HPDE6-E6E7 (cell line): ENCODE results near the gene AGRN.
"Not testable (repeated sequence)": the region's sequence is repeated elsewhere in the genome, so short reads cannot be mapped to it uniquely, and the experiment has no call there.

ENCODE experiments used
- DNase-seq: peaks from one replicate; pipeline ENCODE4 v3.0.0; 2011; ENCODE audit warnings: missing footprints; ENCODE audit errors: extremely low spot score

AGRN gene

DNA sequence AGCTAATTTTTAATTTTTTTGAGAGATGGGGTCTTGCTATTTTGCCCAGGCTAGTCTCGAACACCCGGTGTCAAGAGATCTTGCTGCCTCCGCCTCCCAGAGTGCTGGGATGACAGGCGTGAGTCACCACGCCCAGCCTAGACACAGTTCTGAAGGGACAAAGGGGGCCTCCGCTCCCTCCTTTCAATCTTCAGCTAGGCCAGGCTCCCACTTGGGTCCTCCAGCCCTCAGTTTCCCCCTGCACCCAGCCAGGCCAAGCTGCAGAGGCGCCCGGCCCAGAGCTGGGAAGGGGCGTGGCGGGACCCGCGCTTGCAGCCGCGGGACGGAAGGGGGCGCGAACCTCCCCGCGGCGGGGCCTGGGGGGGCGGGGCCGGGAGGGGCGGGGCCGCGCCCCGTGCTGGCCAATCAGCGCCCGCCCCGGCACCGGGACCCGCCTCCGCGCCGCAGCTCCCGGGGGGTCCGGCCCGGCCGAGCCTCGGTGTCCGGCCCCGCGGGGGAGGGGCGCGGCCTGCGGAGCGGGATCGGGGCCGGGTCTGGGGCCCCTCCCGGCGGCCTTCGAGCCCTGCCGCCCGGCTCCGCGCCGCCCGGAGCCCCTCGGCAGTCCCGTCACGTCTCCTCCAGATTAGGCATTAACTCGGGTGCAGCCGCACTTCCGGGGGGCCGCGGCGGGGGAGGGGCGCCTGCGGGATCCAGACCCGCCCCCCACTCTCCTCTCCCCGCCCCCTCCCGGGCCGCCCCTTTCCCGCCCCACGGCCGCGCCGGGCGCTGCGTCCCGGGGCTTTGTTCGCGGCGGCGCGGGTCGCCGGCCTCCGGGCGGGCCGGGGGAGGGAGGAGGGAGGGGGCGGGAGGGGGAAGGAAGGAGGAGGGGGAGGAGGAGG is 559 bp upstream of the AGRN start:
- DNase-seq, result peak; percentile 79

DNA sequence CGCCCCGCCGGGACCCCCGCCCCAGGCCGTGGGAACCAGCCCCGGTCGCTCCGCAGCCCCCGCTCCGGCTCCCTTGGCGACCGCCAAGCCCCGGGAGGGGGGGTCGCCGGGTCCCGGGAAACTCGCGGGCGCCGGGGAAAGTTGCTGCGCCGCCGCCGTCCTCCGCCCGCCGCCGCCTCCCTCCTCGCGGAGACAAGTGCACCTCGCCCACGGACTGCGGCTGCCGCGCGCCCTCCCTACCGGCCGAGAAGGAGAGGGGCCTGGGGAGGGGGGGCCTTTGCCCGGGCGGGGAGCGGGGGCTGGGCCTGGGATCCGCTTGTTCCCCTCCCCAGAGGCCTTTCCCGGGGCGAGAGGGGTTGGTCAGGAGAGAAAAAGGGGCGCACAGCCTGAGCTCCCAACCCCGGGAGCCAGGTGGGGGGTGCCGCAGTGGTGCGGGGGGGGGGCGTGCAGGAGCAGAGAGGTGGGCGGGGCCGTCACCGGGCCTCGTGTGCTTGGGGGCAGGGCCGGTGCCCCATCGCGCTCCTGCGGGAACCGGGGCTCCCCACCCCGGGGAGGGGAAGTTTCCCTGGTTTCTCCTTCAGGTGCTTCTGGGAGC is 592 bp downstream of the AGRN start:
- DNase-seq, result no peak

DNA sequence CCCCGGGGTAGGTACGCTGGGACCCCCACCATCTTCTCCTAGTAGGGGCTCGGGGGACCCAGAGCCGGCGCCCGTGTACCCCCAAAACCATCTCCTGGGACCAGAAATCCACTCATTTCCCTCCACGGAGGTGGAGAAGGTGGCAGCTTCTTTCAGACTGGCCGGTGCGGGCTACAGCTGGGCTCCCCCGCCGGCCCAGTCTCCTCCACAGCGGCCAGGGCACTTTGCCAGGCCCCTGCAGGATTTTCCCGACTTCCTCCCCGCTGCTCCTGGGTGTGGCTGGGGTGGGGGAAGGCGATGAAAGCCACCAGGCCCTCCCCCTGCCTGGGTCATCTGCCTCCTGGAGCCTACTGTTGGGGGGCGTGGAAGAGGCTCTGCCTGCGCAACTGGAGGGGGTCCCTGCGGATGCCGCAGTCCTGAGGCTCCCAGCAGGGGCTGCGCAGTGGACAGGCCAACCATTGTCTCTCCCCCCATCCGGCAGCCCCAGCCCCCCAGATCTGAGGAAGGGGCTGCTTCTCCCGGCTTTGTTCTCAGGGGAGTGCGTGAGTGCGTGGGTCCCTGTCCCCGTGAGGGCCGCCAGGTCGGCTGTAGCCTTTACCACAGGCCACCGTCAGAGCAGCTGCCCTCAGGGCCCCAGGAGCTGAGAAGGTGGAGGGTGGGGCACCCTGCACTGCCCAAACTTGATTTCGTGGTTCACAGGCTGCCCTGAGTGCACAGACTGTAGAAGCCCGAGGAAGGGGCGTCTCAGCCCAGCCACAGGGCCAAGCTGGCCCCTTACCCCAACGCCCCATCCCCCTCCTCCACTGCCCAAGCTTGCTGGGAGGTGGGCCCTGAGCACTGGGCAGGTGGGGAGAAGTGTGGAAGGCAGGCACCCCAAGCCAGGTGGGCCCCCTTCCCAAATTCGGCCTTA is 1.3 kb downstream of the AGRN start:
- DNase-seq, result no peak

DNA sequence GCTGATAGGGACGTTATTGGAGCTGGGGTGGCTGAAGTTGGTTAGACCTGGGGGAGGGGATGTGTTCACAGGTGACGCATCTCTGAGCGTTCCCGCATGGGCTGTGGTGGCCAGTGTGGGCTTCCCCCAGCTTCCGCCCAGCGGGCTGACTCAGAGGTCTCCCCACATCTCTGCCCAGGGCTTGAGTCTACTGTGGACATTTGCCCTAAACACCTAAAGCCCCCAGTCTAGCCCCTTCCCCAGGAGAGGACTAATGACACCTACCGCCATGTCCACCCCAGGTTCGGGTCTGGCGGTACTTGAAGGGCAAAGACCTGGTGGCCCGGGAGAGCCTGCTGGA is 2.0 kb downstream of the AGRN start:
- no peak for DNase-seq

DNA sequence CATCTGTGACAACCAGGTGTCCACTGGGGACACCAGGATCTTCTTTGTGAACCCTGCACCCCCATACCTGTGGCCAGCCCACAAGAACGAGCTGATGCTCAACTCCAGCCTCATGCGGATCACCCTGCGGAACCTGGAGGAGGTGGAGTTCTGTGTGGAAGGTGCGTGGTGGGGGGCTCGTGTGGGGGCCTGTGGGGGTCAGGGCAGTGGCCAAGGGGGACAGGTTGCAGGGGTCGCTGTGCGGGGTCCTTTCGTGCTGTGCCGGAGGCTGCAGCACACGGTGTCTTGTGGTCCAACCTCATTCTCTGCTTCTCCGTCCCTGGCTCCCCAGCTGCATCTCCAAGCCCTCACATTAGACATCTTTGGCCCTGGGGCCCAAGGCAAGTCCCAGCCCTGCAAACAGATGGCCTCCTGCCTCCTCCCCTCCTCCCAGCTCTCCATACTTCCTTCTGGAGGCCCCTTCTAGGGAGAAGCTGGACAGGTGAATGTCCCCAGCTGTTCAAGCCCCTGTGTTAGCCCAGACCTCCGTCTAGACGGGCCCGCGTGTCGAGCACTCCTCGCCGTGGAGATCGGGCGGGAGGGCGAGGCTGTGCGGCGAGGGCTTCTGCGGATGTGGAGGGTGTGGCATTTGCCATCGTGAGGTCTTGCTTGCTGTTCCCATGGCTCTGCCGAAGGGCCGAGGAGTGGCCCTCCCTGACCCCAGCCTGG is 2.5 kb downstream of the AGRN start:
- no peak for DNase-seq

DNA sequence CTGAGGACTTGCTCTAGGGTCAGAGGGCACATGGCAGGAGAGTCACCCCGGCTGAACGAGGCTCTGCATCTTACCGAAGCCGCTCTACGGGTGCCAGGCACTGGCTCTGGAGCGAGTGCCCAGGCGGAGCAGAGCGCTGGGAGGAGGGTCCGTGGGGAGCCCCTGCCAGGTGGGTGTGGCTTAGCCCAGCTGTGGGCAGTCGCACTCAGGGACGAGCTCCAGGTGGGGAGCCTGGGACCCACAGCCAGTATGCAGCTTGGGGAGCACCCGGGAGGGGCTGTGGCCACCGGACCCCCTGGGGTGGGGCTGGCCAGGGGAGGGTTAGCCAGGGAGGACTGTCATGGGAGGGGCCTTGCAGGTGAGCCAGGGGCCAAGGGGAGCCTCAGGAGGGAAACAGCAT is 3.8 kb downstream of the AGRN start:
- DNase-seq, result no peak

DNA sequence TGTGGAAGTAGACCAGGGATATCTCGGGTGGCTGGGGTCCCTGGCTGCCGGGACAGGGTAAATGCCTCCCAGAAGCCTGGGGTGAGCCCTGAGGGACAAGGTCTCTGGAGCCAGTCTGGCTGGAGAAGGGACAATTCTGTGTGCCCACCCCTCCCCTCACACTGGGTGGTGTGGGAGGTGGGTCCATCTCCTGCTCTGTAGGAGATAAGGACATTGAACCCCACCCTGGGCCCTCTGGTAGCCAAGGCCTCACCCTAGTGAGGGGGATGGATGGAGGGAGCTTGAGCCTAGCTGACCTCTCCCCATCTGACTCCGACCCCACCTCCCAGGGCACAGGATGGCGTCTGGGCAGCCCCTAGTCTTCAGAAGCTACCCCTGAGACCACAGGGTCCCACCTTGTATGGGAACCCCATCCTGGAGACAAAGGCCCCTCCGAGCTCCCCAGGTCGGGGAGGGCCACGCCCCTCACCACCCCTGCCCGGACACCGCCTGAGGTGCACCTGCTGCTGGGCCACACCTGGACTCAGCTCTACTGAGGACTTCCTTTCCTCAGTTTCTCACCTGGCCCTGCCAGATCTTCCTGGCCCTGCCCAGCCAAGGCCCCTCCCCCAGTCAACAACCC is 4.3 kb downstream of the AGRN start:
- no peak for DNase-seq

DNA sequence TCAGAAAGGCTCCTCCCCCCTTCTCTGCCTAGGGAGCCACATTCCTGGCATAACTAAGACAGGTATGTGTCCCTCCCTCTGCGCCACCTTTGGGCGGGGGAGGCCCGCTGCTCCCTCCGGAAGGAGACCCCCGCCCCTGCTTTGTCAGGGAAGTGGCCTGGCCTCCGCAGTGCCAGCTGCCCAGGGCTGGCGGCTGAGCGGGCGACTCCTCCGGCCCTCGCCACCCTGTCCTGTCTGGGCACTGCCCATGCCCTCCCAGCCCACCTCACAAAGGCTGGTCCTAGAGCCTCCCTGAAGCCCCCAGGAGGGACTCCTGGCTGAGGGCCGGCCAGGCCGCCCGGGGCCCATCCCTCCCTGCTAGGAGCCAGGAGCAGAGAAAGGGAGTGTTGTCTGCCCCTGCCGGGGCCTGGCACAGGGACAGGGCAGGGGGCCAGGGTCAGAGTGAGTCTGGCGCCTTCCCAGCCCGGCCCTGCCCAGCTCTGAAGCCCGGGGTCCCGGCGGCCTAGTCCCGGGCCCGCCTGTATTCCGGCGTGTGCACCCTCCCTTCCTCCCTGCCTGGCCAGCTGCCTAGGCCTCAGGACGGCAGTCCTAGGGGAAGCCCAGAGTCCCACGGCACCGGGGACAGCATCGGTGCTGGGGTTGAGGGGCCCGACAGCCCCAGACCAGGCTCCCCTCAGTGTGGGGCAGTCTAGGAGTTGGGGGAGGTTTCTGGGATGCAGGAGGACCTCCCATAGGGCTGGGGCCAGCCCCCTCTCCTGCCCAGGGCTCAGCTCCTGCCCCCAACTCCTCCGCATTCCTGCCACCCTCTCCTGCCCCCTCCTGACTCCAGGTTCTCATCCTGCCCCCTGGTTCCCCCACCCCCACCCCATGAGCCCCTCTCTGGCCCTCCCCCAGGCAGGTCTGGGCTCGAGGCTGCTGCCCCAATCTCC is 5.1 kb downstream of the AGRN start:
- peak; percentile 79 for DNase-seq

DNA sequence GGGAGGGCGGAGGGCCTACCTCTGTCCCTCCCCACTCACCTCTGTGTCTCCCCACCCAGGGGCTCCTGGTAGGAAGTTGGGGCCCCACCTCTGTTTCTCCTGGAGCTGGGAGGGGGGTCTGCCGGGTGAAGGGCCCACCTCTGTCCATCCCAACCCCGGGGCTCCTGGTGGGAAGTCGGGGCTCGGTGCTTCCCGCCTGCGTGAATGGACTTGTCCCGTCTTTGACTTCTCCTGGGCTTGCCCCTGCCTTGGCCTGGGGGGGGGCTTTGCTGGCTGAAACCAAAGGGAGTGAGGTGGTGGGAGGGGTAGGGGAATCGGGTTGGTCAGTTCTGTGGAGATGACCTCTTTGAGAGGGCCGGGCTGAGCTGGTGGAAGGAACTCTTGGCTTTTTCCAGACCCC is 5.8 kb downstream of the AGRN start:
- no peak for DNase-seq

DNA sequence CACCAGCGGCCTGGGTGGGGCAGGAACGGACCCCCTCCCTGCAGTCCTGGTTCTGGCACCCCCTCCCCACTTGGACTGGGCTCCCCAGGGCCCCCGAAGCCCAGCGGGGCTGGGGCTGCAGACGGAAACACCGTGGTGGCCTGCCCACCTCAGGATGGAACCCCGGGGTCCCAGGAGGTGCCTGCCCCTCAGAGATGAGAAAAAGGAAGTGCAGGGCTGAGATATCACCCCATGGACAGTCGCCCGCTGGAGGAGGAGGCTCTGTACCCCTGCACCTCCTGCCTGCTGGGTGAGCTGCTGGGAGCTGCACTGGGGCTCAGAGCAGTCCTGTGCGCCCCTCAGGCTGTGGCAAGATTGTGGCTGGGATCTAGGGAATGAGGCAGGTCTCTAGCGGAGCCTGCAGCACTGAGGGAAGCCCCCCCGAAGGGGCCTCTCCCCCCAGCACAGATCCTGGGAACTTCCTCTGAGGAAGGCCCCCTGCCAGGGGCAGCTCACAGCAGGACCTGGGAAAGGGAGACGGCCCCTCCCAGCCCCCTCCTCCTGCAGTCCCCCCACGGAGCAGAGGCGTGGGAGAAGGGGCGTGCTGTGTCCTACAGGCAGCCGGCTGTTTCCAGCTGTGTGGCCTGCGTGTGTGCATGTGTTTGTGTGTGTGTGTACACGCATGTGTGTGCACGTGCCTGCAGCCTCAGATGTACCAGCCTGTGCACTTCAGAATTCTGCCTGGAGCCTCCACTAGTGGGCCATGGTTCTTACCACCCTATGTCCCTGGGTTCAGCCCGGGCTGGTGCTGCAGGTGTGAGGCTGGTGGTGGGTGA is 6.9 kb downstream of the AGRN start:
- DNase-seq, result no peak

DNA sequence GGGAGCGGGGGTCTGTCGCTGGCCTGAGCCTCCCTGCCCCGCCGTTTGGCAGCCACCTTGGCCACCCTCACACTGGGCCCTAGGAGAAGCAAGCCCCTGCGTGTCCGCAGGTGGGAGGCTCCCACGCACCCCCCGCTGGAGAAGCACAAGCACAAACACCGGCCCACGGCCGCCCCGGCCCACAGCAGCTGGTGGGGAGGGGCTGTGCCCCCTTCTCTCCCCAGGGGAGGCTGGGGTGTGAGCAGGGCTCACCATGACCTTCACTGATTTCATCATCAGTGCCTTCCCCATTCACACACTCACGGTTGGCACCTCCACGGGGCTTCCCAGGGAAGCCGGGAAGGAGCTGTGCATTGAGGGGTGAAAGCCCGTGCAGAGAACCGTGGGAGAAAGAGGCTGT is 7.9 kb downstream of the AGRN start:
- no peak for DNase-seq

DNA sequence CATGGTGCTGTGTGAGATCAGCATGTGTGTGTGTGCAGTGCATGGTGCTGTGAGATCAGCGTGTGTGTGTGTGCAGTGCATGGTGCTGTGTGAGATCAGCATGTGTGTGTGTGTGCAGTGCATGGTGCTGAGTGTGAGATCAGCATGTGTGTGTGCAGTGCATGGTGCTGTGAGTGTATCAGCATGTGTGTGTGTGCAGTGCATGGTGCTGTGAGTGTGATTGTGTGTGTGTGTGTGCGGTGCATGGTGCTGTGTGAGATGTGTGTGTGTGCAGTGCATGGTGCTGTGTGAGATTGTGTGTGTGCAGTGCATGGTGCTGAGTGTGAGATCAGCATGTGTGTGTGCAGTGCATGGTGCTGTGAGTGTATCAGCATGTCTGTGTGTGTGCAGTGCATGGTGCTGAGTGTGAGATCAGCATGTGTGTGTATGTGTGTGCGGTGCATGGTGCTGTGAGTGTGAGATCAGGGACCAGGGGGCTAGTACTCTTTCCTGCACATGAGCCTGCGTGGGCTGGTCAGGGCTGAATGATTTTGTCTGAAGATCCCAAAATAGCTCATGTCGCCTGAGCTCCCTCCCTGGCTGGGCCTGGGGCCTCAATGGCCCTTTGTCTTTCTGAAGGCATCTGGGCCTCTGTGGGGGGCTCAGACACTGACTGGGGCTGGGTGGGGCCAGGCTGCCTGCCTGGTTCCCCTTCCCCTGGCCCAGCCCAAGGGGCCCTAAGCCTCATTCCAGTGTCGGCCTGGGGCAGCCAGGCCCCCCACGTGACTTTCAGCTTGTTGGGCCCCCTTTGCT is 11.1 kb downstream of the AGRN start:
- DNase-seq, result not testable (repeated sequence)

DNA sequence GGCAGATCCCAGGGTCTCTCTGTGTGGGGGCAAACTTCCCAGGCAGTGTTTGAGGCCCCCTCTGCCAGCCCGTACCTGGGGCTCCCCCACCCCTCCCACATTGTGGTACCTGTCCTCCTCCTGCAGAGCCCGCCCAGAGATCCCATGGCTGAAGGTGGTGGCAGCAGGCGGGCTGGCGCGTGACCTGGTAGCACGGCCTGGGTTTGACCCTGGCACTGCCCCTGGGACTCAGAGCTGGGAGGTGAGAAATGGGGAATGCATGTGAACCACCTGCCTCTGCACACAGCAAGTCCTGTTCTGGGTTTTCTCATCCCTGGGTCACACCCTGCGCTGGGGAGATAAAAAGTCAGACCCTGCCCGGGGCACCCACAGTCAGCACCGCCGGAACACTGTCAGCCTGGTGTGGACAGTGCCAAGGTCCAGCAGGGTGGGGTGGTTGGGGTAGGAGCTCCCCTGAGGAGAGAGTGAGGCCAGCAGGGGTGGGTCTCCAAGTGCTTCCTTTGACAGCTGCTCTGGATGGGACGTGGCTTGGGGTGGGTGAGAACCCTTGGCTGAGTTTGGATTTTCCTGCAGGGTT is 11.8 kb downstream of the AGRN start:
- DNase-seq, result no peak

DNA sequence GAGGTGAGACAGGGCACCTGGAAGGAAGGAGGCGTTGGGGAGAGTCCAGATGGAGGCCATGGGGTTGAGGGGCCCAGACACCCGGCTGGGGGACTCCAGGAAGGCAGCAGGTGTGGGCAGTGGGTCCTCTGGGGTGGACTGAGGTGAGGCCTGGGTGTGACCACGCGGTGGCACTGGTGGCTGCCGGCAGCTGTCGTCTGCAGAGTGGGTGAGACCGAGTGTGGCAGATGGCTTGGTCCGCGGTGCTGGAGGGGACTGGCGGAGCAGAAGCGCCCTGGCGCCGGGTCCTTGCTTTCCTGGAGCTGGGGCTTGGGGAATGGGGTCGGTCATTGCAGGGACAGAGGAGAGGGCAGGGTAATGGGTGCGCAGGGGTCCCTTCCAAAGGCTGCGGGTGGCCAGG is 12.5 kb downstream of the AGRN start:
- DNase-seq, result no peak

DNA sequence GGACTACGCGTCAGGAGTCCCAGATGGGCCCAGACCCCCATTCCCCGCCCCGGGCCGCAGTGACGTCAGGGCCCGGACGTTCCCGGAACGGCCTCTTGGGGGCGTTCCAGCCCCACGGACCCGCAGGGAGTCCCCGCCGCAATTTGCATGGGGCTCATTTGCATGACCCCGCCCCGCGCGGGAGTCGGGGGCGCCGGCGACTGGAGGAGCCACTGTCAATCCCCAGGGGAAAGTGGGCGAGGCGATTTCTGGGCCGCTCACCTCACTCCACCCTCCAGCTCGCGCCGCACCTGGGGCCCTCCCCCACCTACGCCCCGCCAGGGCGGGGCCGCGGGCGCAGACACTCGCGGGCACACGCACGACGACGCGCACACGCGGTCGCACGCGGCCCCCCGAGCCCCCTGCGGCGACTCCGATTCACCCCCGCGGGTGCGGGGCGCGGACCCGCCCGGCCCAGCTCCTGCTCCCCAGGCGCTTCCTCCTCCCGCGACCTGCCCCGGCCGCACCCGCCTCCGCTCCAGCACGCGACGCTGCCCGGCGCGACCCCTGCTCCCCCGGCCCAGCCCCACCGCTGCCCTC is 13.2 kb downstream of the AGRN start:
- no peak for DNase-seq

DNA sequence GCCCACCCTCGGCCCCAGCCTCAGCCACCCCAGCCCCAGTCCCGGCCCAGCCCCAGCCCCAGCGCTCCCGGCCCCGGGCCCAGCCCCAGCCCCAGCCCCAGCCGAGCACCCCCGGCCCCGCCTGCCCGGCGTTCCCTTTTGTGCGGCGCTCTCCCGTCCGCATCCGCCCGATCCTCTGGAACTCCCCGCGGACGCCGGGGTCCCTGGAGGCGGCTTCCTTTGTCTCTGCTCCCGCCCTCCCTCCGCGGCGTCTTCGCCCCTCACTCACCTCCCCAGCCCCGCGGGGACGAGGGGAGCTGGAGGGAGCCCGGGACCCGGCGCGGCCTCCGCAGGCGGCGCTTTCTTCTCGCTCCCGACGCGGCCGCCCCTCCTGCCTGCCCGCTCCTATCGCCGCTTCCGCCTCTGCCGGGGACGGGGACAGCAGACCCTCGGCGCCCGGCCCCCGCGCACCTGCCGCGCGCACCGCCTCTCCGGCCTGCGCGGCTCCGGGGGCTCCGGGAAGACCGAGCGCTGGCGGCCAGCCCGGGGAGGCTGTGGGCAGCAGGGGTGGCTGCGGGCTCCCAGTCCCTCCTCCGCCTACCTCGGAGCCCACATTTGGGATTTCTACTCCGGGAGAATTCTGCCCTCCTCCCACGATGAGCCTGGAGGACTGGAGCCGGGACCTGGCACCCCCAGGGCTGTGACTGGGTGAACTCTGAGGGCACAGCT is 14.0 kb downstream of the AGRN start:
- no peak for DNase-seq

DNA sequence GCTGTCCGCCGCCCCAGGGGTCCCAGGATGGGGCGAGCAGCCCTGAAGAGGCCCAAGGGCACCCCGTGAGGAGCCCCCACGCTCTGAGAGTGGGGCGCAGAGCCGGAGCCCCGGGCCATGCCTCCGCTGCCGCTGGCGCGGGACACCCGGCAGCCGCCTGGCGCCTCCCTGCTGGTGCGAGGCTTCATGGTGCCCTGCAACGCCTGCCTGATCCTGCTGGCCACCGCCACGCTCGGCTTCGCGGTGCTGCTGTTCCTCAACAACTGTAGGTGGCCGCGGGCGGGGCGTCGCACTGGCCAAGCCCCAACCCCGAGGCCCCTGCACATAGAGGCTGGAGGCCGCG is 14.5 kb downstream of the AGRN start:
- no peak for DNase-seq
